ENCODE measurements around the gene TMEM62.

- no peak for TF ChIP-seq CTCF (IDR thresholded peaks at IDR 0.05; ENCODE audit: low read depth, low read length, missing input control)
- TF ChIP-seq TAF1 (conservative IDR thresholded peaks at IDR 0.05), result no peak
- TF ChIP-seq JUND (IDR thresholded peaks at IDR 0.05), result no peak
- no peak for TF ChIP-seq GABPA (IDR thresholded peaks at IDR 0.05 in 1 of 2, conservative IDR thresholded peaks at IDR 0.05 in 1 of 2)
- TF ChIP-seq FOXA1 (IDR thresholded peaks at IDR 0.05), result no peak
- no peak for TF ChIP-seq ZBTB33 (IDR thresholded peaks at IDR 0.05)
- no peak for TF ChIP-seq REST (IDR thresholded peaks at IDR 0.05)
- TF ChIP-seq YY1 (IDR thresholded peaks at IDR 0.05), result no peak
- TF ChIP-seq ATF3 (IDR thresholded peaks at IDR 0.05), result no peak
- no peak for TF ChIP-seq MAX (IDR thresholded peaks at IDR 0.05)
- TF ChIP-seq RAD21 (IDR thresholded peaks at IDR 0.05), result no peak
- no peak for TF ChIP-seq EGR1 (IDR thresholded peaks at IDR 0.05; ENCODE audit: low read depth in 2 of 2)
- TF ChIP-seq RXRA (IDR thresholded peaks at IDR 0.05), result no peak
- no peak for TF ChIP-seq SP1 (IDR thresholded peaks at IDR 0.05)
These were observed 73.6 kb downstream of the TMEM62 start for GRCh38 chr15:43207024-43207423.

Measured in liver (tissue), 3 donors.